PC-9 (cell line): Measurements from ENCODE around the gene URAD. TPM values are rescaled to one million over a fixed set of nuclear protein-coding genes. Genes with fewer than 3 reads are reported as not detected.

ENCODE experiments used
- BruUV-seq: library from RNA; stranded (reverse); fragments of 400-500 nt; replicated peaks from 2 replicates; lab custom pipeline; 2021; lab: Mats Ljungman, UMichigan
- CTCF ChIA-PET: fragments of 300-600 bp; sonication (Branson Sonifier 250); formaldehyde crosslinking; loops from one replicate; lab custom pipeline; 2022; ENCODE audit warnings: antibody characterized with exemption; lab: Charles Lee
- POLR2A ChIA-PET: fragments of 300-600 bp; sonication (Branson Sonifier 250); formaldehyde crosslinking; loops from one replicate; lab custom pipeline; 2022; ENCODE audit warnings: antibody characterized with exemption; ENCODE audit not compliant: unreplicated experiment; lab: Charles Lee
- DNase-seq, 2 experiments: peaks; one replicate each; pipeline versions ENCODE4 v3.0.0 to v3.0.0-alpha.2; 2015 to 2022; ENCODE audit warnings: mixed read lengths in 1 of 2
- H2AFZ ChIP-seq: fragments of 200-600 bp; sonication (generic); 2 replicates; pipeline ENCODE4 v1.8.1; 2017; ENCODE audit warnings: antibody characterized with exemption
- H3F3A ChIP-seq: fragments of 200-600 bp; sonication (generic); 2 replicates; pipeline ENCODE4 v1.8.1; 2017; ENCODE audit warnings: antibody characterized with exemption, mild to moderate bottlenecking, low read depth; ENCODE audit not compliant: insufficient read depth
- H3K27ac ChIP-seq: fragments of 200-600 bp; sonication (generic); 2 replicates; pipeline ENCODE4 v1.6.1; 2016; ENCODE audit warnings: mixed run types
- H3K27me3 ChIP-seq: fragments of 200-600 bp; sonication (generic); 2 replicates; pipeline ENCODE4 v1.6.1; 2016; ENCODE audit warnings: low read depth, mixed run types; ENCODE audit not compliant: insufficient read depth
- H3K36me3 ChIP-seq: fragments of 200-600 bp; sonication (generic); 2 replicates; pipeline ENCODE4 v1.6.1; 2016; ENCODE audit warnings: low read depth, mixed run types
- H3K4me1 ChIP-seq: fragments of 200-600 bp; sonication (generic); replicated peaks from 2 replicates; pipeline ENCODE4 v1.6.1; 2016; ENCODE audit warnings: mixed run types; ENCODE audit not compliant: insufficient read depth
- H3K4me2 ChIP-seq: fragments of 200-600 bp; sonication (generic); 2 replicates; pipeline ENCODE4 v1.6.1; 2017; ENCODE audit warnings: mixed run types
- H3K4me3 ChIP-seq: fragments of 200-600 bp; sonication (generic); 2 replicates; pipeline ENCODE4 v1.6.1; 2016; ENCODE audit warnings: mixed run types
- H3K79me2 ChIP-seq: fragments of 200-600 bp; sonication (generic); 2 replicates; pipeline ENCODE4 v1.6.1; 2017; ENCODE audit warnings: low read depth, mixed run types
- H3K9me2 ChIP-seq: fragments of 200-600 bp; sonication (generic); 2 replicates; pipeline ENCODE4 v1.8.1; 2017; ENCODE audit warnings: mild to moderate bottlenecking; ENCODE audit not compliant: insufficient read depth
- H3K9me3 ChIP-seq: fragments of 200-600 bp; sonication (generic); 2 replicates; pipeline ENCODE4 v1.8.1; 2016; ENCODE audit warnings: low read depth; ENCODE audit not compliant: insufficient read depth
- H4K20me1 ChIP-seq: fragments of 200-600 bp; sonication (generic); 2 replicates; pipeline ENCODE4 v1.8.1; 2017; ENCODE audit not compliant: insufficient read depth
- CTCF ChIP-seq: fragments of 200-600 bp; sonication (generic); conservative IDR thresholded peaks from 2 replicates; pipeline ENCODE4 v1.6.1; 2017; ENCODE audit warnings: mixed run types, antibody characterized with exemption, mild to moderate bottlenecking, moderate library complexity
- EZH2 ChIP-seq: fragments of 200-600 bp; sonication (generic); IDR thresholded peaks from 2 replicates; pipeline ENCODE4 v1.8.0; 2017; ENCODE audit warnings: antibody characterized with exemption, low read depth
- intact Hi-C: fragments of 100-400 bp; cut with micrococcal nuclease; formaldehyde crosslinking; loops from one replicate; pipeline ENCODE4 v1.10.0; 2022; ENCODE audit not compliant: unreplicated experiment
- total RNA-seq: library from RNA; stranded (reverse); gene quantifications from 2 replicates; pipeline ENCODE4 v1.2.3, GENCODE V29; 2021

The URAD gene
- total RNA-seq, 1 experiment from 2014 or later = not detected

- intact Hi-C loops = no loop called here
- no peak overlapping the region for H2AFZ ChIP-seq
- no peak overlapping the region for H3K4me3 ChIP-seq
- CTCF ChIA-PET = no interaction called here
- POLR2A ChIA-PET = no interaction called here
- no TSS peak for BruUV-seq
- TF ChIP-seq CTCF = no peak
- TF ChIP-seq EZH2 = no peak
- no peaks in the 10 kb centered on the region for H3K36me3 ChIP-seq
- H3K9me3 ChIP-seq = no peaks in the 10 kb centered on the region
- H3K4me1 ChIP-seq = peaks cover 12% of the 10 kb centered on the region
- H3K79me2 ChIP-seq = no peaks in the 10 kb centered on the region
- H3K27ac ChIP-seq = no peak overlapping the region
- H3K4me2 ChIP-seq = peak overlapping the region; percentile 3; the same call in 1 of the 2 replicates
- H4K20me1 ChIP-seq = no peaks in the 10 kb centered on the region
- DNase-seq = peak in 1 of 2 experiments; percentile 57
- H3K9me2 ChIP-seq = no peaks in the 10 kb centered on the region
- H3F3A ChIP-seq = no peaks in the 10 kb centered on the region
- peaks cover 20% of the 10 kb centered on the region; the same call in 1 of the 2 replicates for H3K27me3 ChIP-seq
These were observed 54.7 kb downstream of the URAD start for GRCh38 chr13:27933580-27934328.

- CTCF ChIA-PET = no interaction called here
- intact Hi-C loops = no loop called here
- H3K79me2 ChIP-seq = no peaks in the 10 kb centered on the region
- H4K20me1 ChIP-seq = no peaks in the 10 kb centered on the region
- H3K9me3 ChIP-seq = no peaks in the 10 kb centered on the region
- no peak overlapping the region for H2AFZ ChIP-seq
- peaks cover 26% of the 10 kb centered on the region for H3K27me3 ChIP-seq
- no TSS peak for BruUV-seq
- DNase-seq = no peak
- H3K4me2 ChIP-seq = no peak overlapping the region
- POLR2A ChIA-PET = no interaction called here
- H3K27ac ChIP-seq = no peak overlapping the region
- peaks cover 12% of the 10 kb centered on the region for H3K4me1 ChIP-seq
- no peaks in the 10 kb centered on the region for H3F3A ChIP-seq
- no peaks in the 10 kb centered on the region for H3K36me3 ChIP-seq
- TF ChIP-seq CTCF = no peak
- TF ChIP-seq EZH2 = no peak
- H3K9me2 ChIP-seq = no peaks in the 10 kb centered on the region
- H3K4me3 ChIP-seq = no peak overlapping the region
These were observed 55.4 kb downstream of the URAD start for GRCh38 chr13:27933118-27933517.

- Histone ChIP-seq H3K27ac (no peak overlapping the region), H3K9me3 (no peaks in the 10 kb centered on the region), H4K20me1 (no peaks in the 10 kb centered on the region), H3K4me2 (no peak overlapping the region), H3K27me3 (peaks cover 56% of the 10 kb centered on the region), H3K4me1 (peaks cover 12% of the 10 kb centered on the region), H3K9me2 (no peaks in the 10 kb centered on the region), H3K36me3 (no peaks in the 10 kb centered on the region), H3K79me2 (no peaks in the 10 kb centered on the region), H3K4me3 (no peak overlapping the region), H2AFZ (no peak overlapping the region), H3F3A (no peaks in the 10 kb centered on the region)
- no peak for DNase-seq
- CTCF ChIA-PET = no interaction called here
- intact Hi-C loops = no loop called here
- no TSS peak for BruUV-seq
- TF ChIP-seq CTCF (no peak), EZH2 (no peak)
- POLR2A ChIA-PET = no interaction called here
These were observed 58.6 kb downstream of the URAD start for GRCh38 chr13:27929868-27930267.
